ENCODE results near the gene COMMD4.
"Not testable (repeated sequence)": the region's sequence is repeated elsewhere in the genome, so short reads cannot be mapped to it uniquely, and the experiment has no call there.

Gene COMMD4

GRCh38 chr15:75321711-75322110 lies 14.2 kb upstream of the COMMD4 start:
- TF ChIP-seq POLR2A (IDR thresholded peaks at IDR 0.05; ENCODE audit: low read depth, low read length): no peak
- no peak for FAIRE-seq

GRCh38 chr15:75325922-75326321 lies 9.9 kb upstream of the COMMD4 start:
- no peak for TF ChIP-seq POLR2A (IDR thresholded peaks at IDR 0.05; ENCODE audit: low read depth, low read length)
- no peak for FAIRE-seq

More at GRCh38 chr15:75321711-75322110, 14.2 kb upstream of the COMMD4 start:
- DNase-seq (ENCODE audit: insufficient read length, low spot score): no peak

GRCh38 chr15:75327005-75327404 lies 8.9 kb upstream of the COMMD4 start:
- no peak for DNase-seq (ENCODE audit: insufficient read length, low spot score)
- TF ChIP-seq POLR2A (IDR thresholded peaks at IDR 0.05; ENCODE audit: low read depth, low read length): no peak
- FAIRE-seq: no peak

More at GRCh38 chr15:75325922-75326321, 9.9 kb upstream of the COMMD4 start:
- no peak for DNase-seq (ENCODE audit: insufficient read length, low spot score)

- FAIRE-seq (no peak), DNase-seq (ENCODE audit: insufficient read length, low spot score) (no peak)
- no peak for TF ChIP-seq POLR2A (IDR thresholded peaks at IDR 0.05; ENCODE audit: low read depth, low read length)
These were observed 8.4 kb upstream of the COMMD4 start for GRCh38 chr15:75327491-75327890.

- DNase-seq (ENCODE audit: insufficient read length, low spot score) (no peak), FAIRE-seq (no peak)
- no peak for TF ChIP-seq POLR2A (IDR thresholded peaks at IDR 0.05; ENCODE audit: low read depth, low read length)
These were observed 7.2 kb upstream of the COMMD4 start for GRCh38 chr15:75328493-75329314.

GRCh38 chr15:75329571-75329970 lies 6.3 kb upstream of the COMMD4 start:
- FAIRE-seq: no peak
- TF ChIP-seq POLR2A (IDR thresholded peaks at IDR 0.05; ENCODE audit: low read depth, low read length): no peak
- no peak for DNase-seq (ENCODE audit: insufficient read length, low spot score)

GRCh38 chr15:75332093-75332492 lies 3.8 kb upstream of the COMMD4 start:
- not testable (repeated sequence) for FAIRE-seq

GRCh38 chr15:75333654-75334419 lies 2.0 kb upstream of the COMMD4 start:
- FAIRE-seq; DNase-seq (ENCODE audit: insufficient read length, low spot score): not testable (repeated sequence)

More at GRCh38 chr15:75332093-75332492, 3.8 kb upstream of the COMMD4 start:
- DNase-seq (ENCODE audit: insufficient read length, low spot score): not testable (repeated sequence)

GRCh38 chr15:75335313-75335704 lies 554 bp upstream of the COMMD4 start:
- FAIRE-seq (no peak), DNase-seq (ENCODE audit: insufficient read length, low spot score) (no peak)
- no peak for TF ChIP-seq POLR2A (IDR thresholded peaks at IDR 0.05; ENCODE audit: low read depth, low read length)

- TF ChIP-seq POLR2A (IDR thresholded peaks at IDR 0.05; ENCODE audit: low read depth, low read length): no peak
- FAIRE-seq (no peak), DNase-seq (ENCODE audit: insufficient read length, low spot score) (no peak)
These were observed 2.9 kb downstream of the COMMD4 start for GRCh38 chr15:75338661-75339240.

GRCh38 chr15:75339531-75340240 lies 3.8 kb downstream of the COMMD4 start:
- FAIRE-seq (no peak), DNase-seq (ENCODE audit: insufficient read length, low spot score) (no peak)
- no peak for TF ChIP-seq POLR2A (IDR thresholded peaks at IDR 0.05; ENCODE audit: low read depth, low read length)

- no peak for TF ChIP-seq POLR2A (IDR thresholded peaks at IDR 0.05; ENCODE audit: low read depth, low read length)
- DNase-seq (ENCODE audit: insufficient read length, low spot score) (no peak), FAIRE-seq (no peak)
These were observed 6.4 kb downstream of the COMMD4 start for GRCh38 chr15:75342221-75342620.

GRCh38 chr15:75343953-75344352 lies 8.1 kb downstream of the COMMD4 start:
- not testable (repeated sequence) for DNase-seq (ENCODE audit: insufficient read length, low spot score); FAIRE-seq

GRCh38 chr15:75346796-75347221 lies 10.9 kb downstream of the COMMD4 start, which contains the start of gene NEIL1:
Gene NEIL1, plus strand, starts transcription at chr15:75347039. Its CDS starts 1,867 bp downstream, at chr15:75348906.
- FAIRE-seq (no peak), DNase-seq (ENCODE audit: insufficient read length, low spot score) (no peak)
- TF ChIP-seq POLR2A (IDR thresholded peaks at IDR 0.05; ENCODE audit: low read depth, low read length): no peak
